ENCODE data around the gene LRRC14B.
"Not testable (repeated sequence)": the region's sequence is repeated elsewhere in the genome, so short reads cannot be mapped to it uniquely, and the experiment has no call there.

LRRC14B gene

DNA sequence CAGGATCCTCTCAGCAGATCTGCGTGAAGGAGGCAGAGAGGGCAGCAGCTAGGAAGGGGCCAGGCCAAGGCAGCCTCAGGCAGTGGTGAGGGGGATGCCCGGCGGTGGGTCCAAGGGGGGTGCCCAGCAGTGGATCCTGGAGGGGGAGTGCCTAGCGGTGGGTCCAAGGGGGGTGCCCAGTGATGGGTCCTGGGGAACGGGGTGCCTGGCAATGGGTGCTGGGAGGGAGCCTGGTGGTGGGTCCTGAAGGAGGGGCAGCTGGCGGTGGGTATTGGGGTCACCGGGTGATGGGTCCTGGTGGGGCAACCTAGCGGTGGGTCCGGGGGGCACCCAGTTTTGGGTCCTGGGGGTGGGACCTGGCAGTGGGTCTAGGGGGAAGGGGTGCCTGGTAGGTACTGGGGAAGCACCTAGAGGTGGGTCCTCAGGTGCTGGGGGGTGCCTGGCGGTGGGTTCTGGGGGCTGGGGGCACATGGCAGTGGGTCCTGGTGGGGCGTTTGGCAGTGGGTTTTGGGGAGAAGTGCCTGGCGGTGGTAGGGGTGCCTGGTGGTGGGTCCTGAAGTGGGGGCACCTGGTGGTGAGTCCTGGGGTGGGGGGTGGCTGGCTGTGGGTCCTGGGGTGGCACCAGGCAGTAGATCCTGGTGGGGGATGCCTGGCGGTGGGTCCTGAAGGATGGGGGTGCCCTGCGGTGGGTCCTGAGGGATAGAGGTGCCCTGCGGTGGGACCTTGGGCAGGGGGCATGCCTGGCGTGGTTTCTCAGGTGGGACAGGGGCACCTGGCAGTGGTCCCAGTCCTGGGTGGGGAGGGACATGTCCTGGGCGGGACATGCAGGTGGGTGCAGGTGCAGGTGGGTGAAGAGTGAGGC, 1.9 kb downstream of the LRRC14B start:
- no peak for DNase-seq

DNA sequence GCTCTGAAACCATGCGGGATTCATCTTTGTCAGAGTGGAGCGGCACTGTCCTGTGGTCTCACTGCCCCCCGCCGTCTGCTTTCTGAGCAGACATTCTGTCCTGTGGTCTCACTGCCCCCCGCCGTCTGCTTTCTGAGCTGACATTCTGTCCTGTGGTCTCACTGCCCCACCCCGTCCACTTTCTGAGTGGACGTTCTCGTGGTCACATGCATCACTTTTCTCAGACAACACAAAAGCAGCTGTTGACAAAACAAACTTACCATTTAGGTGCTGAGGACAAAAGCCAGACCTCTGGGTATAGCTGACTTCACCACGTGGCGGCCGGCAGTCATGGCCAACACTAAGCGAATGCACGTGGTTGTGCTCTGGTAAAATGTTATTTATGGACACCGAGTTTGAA, 2.8 kb downstream of the LRRC14B start:
- no peak for DNase-seq

DNA sequence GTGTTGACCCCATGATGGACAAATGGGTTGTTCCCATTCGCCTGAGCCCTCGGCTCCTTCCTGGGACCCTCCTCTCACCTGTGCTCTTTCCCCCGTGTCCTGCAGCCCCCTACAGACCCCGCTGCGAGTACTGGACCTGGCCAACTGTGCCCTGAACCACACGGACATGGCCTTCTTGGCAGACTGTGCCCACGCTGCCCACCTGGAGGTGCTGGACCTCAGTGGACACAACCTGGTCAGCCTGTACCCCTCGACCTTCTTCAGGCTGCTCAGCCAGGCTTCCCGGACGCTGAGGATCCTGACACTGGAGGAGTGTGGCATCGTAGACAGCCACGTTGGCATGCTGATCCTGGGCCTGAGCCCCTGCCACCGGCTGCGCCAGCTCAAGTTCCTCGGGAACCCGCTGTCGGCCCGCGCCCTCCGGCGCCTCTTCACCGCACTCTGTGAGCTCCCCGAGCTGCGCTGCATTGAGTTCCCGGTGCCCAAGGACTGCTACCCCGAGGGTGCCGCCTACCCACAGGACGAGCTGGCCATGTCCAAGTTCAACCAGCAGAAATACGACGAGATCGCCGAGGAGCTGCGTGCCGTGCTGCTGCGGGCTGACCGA, 3.4 kb downstream of the LRRC14B start:
- DNase-seq: no peak

DNA sequence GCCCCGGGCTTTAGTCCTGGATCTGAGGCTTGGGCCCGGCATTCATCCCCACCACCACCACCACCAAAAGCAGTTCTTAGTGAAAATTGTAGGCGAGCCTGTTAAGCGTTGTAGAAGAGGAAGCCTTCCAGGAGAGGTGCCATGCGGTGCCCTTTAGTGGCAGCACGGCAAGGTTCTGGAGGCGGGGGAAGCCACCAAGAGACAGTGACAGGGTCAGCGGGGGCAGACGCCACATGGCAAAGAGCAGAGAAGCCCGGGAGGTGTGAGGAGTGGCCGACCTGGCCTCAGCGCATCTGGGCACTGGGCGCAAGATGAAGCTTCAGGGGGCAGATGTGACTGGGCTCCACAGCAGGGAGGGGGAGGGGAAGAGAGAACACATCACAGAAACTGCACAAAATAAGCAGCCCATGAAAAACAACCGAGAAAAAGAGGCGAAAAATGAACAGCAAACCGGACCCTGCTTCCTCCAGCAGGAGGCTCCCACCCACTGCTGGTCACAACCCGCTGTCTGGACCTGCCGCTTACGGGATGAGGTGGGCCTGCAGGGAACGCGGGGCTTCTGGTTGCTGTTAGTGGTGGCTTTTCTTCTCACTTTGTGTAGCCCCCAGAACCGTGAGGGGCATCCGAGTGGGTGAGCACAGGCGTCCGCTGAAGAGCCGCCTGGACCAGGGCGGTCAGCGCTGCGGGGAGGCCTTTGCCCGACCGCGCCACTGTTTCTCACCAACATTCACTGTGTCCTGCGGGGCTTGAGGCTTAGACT, 4.3 kb downstream of the LRRC14B start:
- DNase-seq: no peak

DNA sequence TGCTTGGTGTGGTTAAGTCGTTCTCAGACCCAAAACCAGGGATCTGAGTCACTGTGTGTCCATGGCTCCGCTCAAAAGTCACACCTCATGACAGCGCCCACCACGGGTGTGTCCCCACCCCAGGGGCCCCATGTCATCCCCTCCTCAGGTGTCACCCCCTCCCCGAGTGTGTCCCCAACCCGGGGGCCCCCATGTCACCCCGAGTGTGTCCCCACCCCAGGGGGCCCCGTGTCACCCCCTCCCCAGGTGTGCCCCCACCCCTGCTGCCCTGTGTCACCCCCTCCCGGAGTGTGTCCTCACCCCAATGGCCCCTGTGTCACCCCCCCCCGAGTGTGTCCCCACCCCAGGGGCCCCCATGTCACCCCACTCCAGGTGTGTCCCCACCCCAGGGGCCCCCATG, 5.1 kb downstream of the LRRC14B start:
- no peak for DNase-seq

DNA sequence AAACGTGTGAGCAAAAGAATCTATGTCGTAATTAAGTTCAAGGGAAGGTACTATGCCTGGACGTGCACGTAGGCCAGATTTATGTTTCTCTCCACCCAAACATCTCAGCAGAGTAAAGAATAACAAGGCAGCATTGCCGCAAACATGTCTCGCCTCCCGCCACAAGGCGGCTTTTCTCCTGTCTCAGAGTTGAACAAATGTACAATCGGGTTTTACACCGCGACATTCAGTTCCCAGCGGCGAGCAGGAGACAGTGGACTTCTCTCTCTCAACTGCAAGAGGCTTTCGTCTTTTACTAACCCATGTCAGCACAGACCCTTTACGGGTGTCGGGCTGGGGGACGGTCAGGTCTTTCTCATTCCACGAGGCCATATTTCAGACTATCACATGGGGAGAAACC, 5.7 kb downstream of the LRRC14B start:
- DNase-seq: not testable (repeated sequence)

DNA sequence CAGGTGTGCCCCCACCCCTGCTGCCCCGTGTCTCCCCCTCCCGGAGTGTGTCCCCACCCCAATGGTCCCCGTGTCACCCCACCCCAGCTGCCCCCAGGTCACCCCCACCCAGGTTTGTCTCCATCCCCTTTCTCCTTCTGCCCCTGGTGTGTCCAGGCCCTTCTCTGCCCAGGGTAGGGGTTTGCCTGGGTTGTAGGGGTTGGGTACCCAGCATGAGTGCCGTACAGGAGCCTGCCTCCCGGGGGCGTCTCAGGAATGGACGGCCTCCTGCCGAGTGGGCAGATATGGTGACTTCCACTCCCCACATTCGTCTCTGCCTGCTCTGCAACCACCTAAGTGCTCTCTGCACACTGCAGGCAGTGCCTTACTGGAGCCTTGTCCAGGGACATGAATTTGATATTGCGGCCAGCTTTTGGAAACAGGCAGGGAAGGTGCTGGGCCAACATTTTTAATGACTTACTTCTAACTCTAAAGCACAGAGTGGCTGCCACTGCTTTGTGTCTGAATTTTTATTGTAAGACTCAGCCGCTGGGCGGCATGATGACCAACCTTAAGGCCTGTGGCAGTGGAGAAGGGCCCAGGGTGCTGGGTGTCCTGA, 6.7 kb downstream of the LRRC14B start:
- DNase-seq: no peak

DNA sequence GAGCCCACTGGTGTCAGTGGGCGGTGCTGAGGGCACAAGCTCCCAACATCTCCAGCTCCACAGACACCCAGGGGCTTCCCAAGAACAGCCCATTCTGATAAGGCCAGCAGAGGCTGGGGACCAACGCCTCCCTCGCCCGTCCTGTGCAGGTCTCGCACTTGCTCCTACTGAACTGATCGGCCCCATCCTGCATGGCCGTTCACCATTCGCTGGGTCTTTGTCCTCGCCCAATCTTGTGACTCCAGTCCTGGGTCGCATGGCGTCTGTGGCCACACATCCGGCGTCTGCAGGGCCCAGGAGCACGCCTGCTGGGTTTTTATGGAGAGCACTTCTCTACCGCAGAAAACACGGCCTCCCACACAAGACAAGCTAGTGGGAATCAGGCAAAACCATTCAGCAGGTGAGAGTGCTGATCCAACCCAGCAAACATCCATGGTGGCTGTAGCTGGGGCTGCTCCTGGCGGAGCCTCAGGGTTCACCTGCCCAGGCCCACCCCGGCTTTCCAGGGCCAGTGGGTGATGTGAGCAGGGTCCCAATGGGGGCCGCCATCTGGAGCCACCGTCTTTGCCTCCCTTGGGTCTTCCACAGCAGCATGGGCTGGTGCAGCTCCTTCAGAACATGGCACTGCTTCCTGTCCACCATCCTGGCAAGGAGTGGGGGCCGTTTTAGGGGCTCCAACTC, 7.4 kb downstream of the LRRC14B start:
- DNase-seq: no peak

DNA sequence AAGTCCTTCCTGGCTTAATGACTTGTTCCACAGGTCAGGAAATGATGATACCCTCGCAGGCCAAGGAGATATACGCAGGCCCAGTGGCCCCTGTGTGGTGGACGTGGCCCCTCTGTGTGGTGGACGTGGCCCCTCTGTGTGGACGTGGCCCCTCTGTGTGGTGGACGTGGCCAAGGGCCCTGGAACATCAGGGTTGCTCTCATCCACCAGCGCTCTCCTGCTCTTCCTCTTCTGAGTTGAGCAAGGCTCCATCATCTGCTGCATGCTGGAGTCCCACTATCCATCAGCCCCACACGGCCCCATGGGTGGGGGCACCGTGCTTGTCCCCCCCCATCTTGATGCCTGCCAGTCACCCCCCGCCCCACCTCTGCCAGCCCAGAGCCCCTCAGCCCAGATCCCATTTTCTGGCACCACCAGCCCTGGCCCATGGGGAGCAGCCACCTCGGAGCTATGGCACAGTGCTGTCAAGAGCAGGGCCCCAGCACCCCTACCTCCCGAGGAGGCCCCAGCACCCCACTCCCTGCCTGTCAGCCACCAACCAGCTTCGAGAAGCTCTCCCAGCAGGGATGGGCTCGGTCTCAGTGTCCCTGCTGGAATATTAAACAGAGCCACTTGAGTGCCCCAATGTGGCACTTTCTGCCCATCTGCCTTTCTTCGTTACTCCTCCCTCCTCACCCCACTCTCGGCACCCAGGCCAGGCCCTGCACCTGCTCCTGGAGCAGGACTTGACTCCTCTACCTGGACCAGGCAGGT, 8.1 kb downstream of the LRRC14B start:
- no peak for DNase-seq

DNA sequence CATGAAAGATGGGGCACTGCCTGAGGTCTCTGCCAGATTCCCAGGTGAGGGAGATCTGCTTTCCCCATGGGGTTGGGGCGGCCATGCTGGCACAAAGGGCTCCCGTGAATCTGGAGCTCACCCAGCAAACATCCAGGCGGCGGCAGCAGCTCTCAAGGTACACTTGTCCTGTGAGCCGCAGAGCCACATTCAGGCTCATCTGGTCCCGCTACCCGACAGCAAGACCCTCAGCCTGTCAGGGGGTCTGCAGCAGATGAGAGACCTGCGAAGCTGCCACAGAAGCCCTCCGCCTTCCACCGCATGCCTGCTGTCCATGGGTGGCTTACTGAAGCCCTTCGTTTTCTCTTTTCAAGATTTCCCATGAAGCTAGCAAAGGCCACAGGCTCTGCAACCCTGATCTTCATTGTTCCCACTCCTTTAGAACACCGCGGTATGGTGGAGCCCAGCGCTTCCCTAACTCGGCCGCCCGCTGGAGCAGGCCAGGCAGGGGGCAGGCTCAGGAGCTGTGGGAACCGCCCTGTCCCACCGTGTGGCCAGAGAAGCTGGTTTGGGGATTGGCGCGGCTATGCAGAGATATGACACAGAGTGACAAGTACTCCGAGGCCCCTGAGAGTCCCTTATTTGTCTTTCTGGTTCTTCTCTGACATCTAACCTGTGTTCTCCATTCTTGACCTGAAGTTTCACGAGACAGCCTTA, 8.8 kb downstream of the LRRC14B start:
- no peak for DNase-seq

DNA sequence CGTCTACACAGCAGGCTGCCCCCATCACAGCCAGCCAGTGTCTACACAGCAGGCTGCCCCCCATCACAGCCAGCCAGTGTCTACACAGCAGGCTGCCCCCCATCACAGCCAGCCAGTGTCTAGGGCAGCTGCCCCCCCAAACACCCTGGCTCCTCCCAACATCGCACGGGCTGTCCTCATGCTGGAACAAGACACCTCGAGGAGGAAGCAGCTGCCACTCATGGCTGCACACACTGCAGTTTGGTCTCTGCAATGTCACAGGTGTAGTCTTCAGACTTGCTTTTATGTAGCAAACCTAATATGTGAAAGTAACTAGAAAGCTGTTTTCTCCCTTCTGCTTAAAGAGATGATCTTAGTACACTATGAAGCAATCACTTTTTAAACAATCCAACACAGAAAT, 9.7 kb downstream of the LRRC14B start:
- DNase-seq: no peak

DNA sequence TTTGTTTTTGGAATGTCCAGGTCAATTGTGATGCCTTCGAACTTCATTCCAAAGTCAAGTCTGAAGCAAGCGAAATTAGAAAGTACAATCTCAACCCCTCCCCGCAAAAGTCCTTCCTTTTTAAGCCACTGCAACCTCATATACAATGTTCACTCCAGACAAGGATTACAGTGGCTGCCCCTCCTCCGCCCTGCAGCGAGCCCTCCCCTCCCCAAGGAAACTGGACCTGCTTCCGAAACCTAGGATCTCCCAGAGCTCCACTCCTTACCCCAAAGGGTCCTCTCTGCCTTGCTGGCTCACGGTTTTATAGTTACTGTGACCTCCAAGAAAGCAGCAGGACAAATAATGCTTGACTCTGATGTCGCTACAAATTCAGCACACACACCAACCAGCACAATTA, 10.4 kb downstream of the LRRC14B start:
- no peak for DNase-seq

DNA sequence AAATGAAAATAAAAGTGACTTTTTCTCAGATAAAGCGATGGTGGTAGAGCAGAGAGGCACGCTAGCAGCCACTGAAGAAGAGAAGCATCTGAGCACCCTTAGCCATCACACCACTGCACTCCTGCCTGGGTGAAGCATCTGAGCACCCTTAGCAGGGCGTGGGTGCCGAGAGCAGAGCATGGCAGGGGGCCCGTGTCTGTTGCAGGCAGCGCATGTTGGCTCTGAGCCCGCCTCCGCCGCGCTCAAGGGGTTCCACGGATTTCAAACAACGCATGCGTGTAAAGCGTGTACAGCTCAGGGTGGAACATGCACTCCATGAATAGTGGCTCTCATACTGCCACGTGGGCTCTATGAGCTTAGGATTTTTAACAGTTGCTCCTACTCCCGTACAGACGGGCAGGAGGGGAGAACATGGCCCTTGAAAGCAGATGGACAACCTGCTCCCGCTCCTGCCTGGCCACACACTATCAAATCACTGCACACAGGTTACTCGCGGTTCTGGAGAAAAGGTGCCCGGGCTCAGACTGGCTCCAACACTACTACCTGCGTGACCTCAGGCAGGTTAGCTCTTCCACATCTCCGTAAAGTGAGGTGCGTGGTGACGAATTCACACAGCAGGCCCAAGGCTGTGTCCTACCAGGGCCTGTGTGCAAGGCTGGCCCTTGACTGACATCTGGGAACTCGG, 12.1 kb downstream of the LRRC14B start:
- DNase-seq: no peak

DNA sequence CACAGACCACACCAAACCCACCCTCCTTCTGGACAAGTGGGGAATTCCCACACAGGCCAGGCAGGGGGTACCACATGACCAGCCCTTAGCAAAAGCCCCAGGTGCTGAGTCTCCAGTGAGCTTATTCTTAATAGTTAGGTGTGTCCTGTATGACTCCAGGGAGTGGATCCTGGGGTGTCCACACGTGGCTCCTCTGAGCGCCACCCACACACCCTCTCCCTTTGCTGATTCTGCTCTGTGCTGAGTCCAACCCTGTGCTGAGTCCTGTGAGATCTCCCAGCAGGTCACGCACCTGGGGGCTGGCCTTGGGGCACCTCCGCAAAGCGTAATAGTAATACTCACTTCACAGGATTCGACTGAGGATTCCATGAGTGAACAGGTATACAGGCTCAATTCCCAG, 12.7 kb downstream of the LRRC14B start:
- no peak for DNase-seq

DNA sequence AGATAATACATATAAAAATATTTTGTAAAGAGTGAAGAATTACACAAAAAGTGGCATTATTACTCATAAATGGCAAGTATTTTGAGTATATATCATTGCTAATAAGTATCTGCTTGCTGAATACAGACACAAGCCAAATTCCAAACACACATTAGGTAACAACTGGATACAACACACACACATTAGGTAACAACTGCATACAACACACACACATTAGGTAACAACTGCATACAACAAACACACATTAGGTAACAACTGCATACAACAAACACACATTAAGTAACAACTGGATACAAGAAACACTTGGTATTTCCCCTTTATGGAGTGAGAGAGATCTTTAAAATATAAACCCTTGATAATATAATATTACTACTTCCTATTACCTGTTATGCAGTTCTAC, 13.2 kb downstream of the LRRC14B start:
- no peak for DNase-seq

DNA sequence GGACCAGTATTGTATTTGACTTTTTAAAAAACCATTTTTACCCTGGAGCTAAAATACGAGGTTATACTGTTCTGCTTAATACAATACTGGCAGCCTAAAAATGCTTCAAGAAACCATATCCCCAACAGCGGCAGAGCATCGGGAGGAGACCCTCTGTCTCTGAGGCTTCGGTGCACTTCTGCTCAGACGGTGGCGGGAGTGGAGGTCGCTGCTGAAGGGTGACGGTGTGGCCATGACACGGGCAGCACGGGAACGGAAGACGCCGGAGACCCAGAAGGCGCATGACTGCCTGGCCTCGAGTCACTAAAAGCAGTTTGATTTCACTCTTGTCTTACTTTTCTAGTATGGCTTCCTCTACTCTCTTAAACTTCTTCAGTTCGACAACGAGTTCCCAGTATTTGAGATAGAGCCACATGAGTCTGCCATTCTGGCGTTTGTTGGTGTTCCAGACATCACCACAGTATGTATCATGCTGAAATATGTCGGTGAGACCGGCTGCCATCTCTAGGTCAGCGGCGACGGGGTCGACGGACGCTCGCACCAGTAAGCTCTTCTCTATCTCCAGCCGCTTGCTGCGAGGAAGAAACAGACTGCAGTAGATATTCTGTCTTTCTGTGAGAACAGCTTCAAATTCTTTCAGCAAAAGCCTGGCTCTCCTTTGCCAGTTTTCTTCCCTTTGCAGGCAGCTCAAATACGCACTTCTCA, 13.8 kb downstream of the LRRC14B start:
- no peak for DNase-seq

DNA sequence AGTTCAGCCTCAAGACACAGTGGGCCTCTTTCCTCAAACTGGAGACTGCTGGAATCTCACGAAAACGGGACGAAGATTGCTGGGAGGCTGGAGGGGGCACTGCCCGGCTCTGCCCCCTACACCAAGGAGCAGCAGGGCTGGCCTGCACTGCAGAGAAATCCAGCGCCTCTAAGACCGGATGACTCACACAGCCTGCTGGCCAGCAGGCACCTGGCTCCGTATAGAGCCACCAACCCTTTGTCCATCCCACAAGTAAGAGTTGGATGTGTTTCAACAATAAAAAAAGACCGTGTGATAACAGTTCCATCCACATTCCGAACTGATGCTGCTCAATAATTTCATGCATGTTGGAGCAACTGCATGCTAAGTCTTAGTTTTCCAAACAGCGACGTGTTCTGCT, 15.1 kb downstream of the LRRC14B start:
- no peak for DNase-seq

DNA sequence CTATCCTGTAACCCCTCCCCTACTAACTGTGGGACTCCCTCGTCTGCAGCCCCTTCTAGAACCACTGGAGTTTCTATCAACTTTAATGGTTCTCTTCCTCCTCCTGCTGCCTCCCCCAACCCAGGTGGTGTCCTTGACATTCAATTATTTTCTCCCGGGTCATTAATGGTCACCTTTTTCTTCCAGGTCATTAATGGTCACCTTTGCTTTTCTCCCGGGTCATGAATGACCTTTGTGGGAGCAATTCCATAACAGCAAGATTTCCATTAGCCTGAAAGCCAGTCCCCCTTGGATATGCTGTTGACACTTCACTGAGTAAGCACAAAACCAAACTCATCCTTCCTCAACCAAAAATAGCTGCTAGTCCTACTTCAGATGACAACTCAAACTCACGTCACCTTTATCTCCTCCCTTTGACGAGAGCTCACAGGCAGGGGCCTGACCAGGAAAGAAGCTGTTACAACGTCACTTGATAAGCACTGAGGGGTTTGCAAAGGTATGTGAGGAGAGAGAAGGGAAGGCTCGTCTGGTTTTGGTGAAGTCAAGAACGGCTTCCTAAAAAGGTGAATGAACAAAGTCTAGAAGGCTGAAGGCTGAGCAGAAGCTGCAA, 15.7 kb downstream of the LRRC14B start:
- DNase-seq: no peak

DNA sequence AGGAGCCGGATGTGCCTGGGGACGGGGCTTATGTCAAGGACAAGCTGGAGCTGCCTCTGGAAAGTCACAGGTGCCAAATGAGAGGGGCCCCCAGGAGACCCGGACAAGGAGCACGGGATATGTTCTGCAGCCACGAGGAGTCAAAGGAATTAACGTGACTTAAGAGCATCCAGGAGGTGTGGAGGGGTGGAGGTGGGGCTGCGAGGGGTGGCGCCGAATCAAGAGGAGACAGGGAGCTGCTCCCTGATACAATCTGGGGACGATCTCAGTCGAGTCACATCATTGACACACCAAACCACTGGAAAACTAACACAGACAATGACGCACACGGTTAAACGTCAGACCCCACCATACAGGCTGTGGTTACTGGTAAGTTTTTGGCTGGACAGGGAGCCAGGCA, 16.3 kb downstream of the LRRC14B start:
- no peak for DNase-seq

All from stimulated activated CD4-positive, alpha-beta T cell treated with anti-CD3 and anti-CD28 coated beads, Interleukin-12 subunit alpha, Interleukin-12 subunit beta, amount 100 ng/mL, for 4 hours (primary cell).